ENCODE results near the gene C20orf141. TPM values are rescaled to one million over a fixed set of nuclear protein-coding genes. Genes with fewer than 3 reads are reported as not detected.
A peak's percentile ranks its signal among the peaks of the same experiment; 100 is the strongest.

The C20orf141 gene
- total RNA-seq, 1 experiment from 2014 or later = not detected

GRCh38 chr20:2864626-2865025 is 49.8 kb downstream of the C20orf141 start:
- no peak overlapping the region for H2BK5ac ChIP-seq (ENCODE audit: insufficient read length, low read length)
- no peak overlapping the region for H3T11ph ChIP-seq (ENCODE audit: low read length)
- H3K27me3 Mint-ChIP-seq (ENCODE audit: low read depth) = peaks cover 2% of the 10 kb centered on the region; the same call in 1 of the 2 replicates
- H2AFZ ChIP-seq (ENCODE audit: low read length) = no peak overlapping the region
- H3K4me1 Mint-ChIP-seq = no peaks in the 10 kb centered on the region
- no peak overlapping the region for H3K18ac ChIP-seq (ENCODE audit: insufficient read length, low read depth, low read length)
- no peaks in the 10 kb centered on the region for H4K20me1 ChIP-seq (ENCODE audit: control insufficient read depth, insufficient read depth, insufficient read length)
- no peaks in the 10 kb centered on the region for H3K23me2 ChIP-seq (ENCODE audit: insufficient read length, low read depth, low read length, poor library complexity, severe bottlenecking)
- no peak overlapping the region for H2BK15ac ChIP-seq (ENCODE audit: low read depth, low read length)
- H3K4me1 ChIP-seq (ENCODE audit: insufficient read depth, low read length) = no peaks in the 10 kb centered on the region
- peak overlapping the region in 2 of 3 experiments; percentile 20 to 61; a peak in 1 of 7 replicates for H3K27ac Mint-ChIP-seq
- H3K79me1 ChIP-seq (ENCODE audit: insufficient read depth, low read depth, low read length, poor library complexity, severe bottlenecking) = no peaks in the 10 kb centered on the region
- H2BK20ac ChIP-seq (ENCODE audit: low read depth, low read length, poor library complexity, severe bottlenecking) = no peak overlapping the region
- no peak overlapping the region for H2BK120ac ChIP-seq (ENCODE audit: low read depth, low read length, poor library complexity, severe bottlenecking)
- H4K8ac ChIP-seq (replicated peaks; ENCODE audit: insufficient read length, low read depth, low read length) = no peak overlapping the region
- H2AK5ac ChIP-seq (ENCODE audit: insufficient read length, low read length) = no peak overlapping the region
- H3K4ac ChIP-seq (ENCODE audit: low read depth, low read length) = no peak overlapping the region
- no peak overlapping the region for H3K56ac ChIP-seq (ENCODE audit: insufficient read length, low read depth, low read length)
- no peak overlapping the region for H3K9ac ChIP-seq (ENCODE audit: extremely low read depth, insufficient read length, low read length)
- no peak overlapping the region for H3K14ac ChIP-seq (ENCODE audit: insufficient read depth, low read length)
- no peaks in the 10 kb centered on the region for H3K79me2 ChIP-seq (ENCODE audit: insufficient read depth, low read length)
- no peaks in the 10 kb centered on the region for H3K9me3 ChIP-seq (ENCODE audit: control insufficient read depth, low read depth, low read length)
- H3K9me3 Mint-ChIP-seq = no peaks in the 10 kb centered on the region
- no peak overlapping the region for H4K91ac ChIP-seq (ENCODE audit: insufficient read length, low read depth, low read length)
- no peak for TF ChIP-seq CTCF (conservative IDR thresholded peaks at IDR 0.05)
- no peak overlapping the region for H3K4me2 ChIP-seq (ENCODE audit: insufficient read depth, insufficient read length, low read length)
- no peaks in the 10 kb centered on the region for H3K27me3 ChIP-seq (ENCODE audit: insufficient read depth, low read length)
- DNase-seq = no peak
- H3K36me3 Mint-ChIP-seq (ENCODE audit: insufficient read depth in 1 of 3, low read depth in 3 of 3) = peaks cover 4 to 24% (median 7%) of the 10 kb centered on the region in 3 experiments; a peak in 5 of 7 replicates
- no peak overlapping the region for H3K4me3 Mint-ChIP-seq
- no CpG with 5 or more reads among the region's 12 CpGs for WGBS (ENCODE audit: extremely low coverage, insufficient read length, low lambda C conversion rate)
- no peak overlapping the region for H3K23ac ChIP-seq (ENCODE audit: insufficient read length, low read depth, low read length)
- no peak overlapping the region for H3K27ac ChIP-seq (ENCODE audit: insufficient read length, low read depth, low read length)
- H2BK12ac ChIP-seq (ENCODE audit: insufficient read length, low read depth, low read length) = no peak overlapping the region
- no peak overlapping the region for H4K5ac ChIP-seq (ENCODE audit: insufficient read length, low read depth, low read length)
